Neural progenitor cell (in vitro differentiated cells): ENCODE results near the gene ZMYND11. TPM values are rescaled to one million over a fixed set of nuclear protein-coding genes. Genes with fewer than 3 reads are reported as not detected.

ENCODE experiments used
- DNase-seq: peaks from one replicate; pipeline ENCODE4 v3.0.0-alpha.2; 2016; ENCODE audit warnings: low spot score
- H2AFZ ChIP-seq: fragments of 200-600 bp; sonication (generic); replicated peaks from 2 replicates; pipeline ENCODE4 v1.6.1; 2016; ENCODE audit warnings: antibody characterized with exemption
- H3F3A ChIP-seq: fragments of 200-600 bp; sonication (generic); 2 replicates; pipeline ENCODE4 v1.6.1; 2016; ENCODE audit warnings: antibody characterized with exemption, low read depth
- H3K27ac ChIP-seq: fragments of 200-600 bp; sonication (generic); 2 replicates; pipeline ENCODE4 v1.5.1; 2016; ENCODE audit warnings: mild to moderate bottlenecking
- H3K27me3 ChIP-seq: fragments of 200-600 bp; sonication (generic); 2 replicates; pipeline ENCODE4 v1.6.1; 2016; ENCODE audit warnings: mild to moderate bottlenecking, moderate library complexity
- H3K36me3 ChIP-seq: fragments of 200-600 bp; sonication (generic); 2 replicates; pipeline ENCODE4 v1.5.1; 2016
- H3K4me1 ChIP-seq: fragments of 200-600 bp; sonication (generic); 2 replicates; pipeline ENCODE4 v1.6.1; 2016; ENCODE audit warnings: mixed run types
- H3K4me2 ChIP-seq: fragments of 200-600 bp; sonication (generic); 2 replicates; pipeline ENCODE4 v1.6.1; 2016
- H3K4me3 ChIP-seq: fragments of 200-600 bp; sonication (generic); 2 replicates; pipeline ENCODE4 v1.5.1; 2016
- H3K79me2 ChIP-seq: fragments of 200-600 bp; sonication (generic); 2 replicates; pipeline ENCODE4 v1.6.1; 2016; ENCODE audit warnings: low read depth
- H3K9ac ChIP-seq: fragments of 200-600 bp; sonication (generic); 2 replicates; pipeline ENCODE4 v1.6.1; 2016
- H3K9me3 ChIP-seq: fragments of 200-600 bp; sonication (generic); 2 replicates; pipeline ENCODE4 v1.5.1; 2016; ENCODE audit warnings: low read depth
- H4K20me1 ChIP-seq: fragments of 200-600 bp; sonication (generic); 2 replicates; pipeline ENCODE4 v1.6.1; 2016; ENCODE audit warnings: low read depth
- H3K27ac Mint-ChIP-seq: 3 replicates; pipeline ENCODE4 v1.8.0; 2021; ENCODE audit warnings: mixed read lengths
- H3K27me3 Mint-ChIP-seq: 2 replicates; pipeline ENCODE4 v1.8.0; 2022; ENCODE audit warnings: low read depth, mild to moderate bottlenecking, inconsistent platforms, moderate library complexity, mixed read lengths; ENCODE audit not compliant: insufficient read depth
- H3K36me3 Mint-ChIP-seq: 3 replicates; pipeline ENCODE4 v1.8.0; 2021; ENCODE audit warnings: mixed read lengths
- H3K4me1 Mint-ChIP-seq: 3 replicates; pipeline ENCODE4 v1.8.0; 2021; ENCODE audit warnings: mixed read lengths
- H3K4me3 Mint-ChIP-seq: 3 replicates; pipeline ENCODE4 v1.8.0; 2021; ENCODE audit warnings: mild to moderate bottlenecking, moderate library complexity, mixed read lengths
- H3K9me3 Mint-ChIP-seq: 3 replicates; pipeline ENCODE4 v1.8.0; 2020; ENCODE audit warnings: mixed read lengths
- EZH2 ChIP-seq: fragments of 200-600 bp; sonication (generic); IDR thresholded peaks from 2 replicates; pipeline ENCODE4 v1.6.1; 2017; ENCODE audit warnings: antibody characterized with exemption, mild to moderate bottlenecking, moderate library complexity
- EZH2phosphoT487 ChIP-seq: fragments of 200-600 bp; sonication (generic); IDR thresholded peaks from 2 replicates; pipeline ENCODE4 v1.6.1; 2017; ENCODE audit warnings: antibody characterized with exemption
- total RNA-seq: library from RNA; depleted of rRNA; stranded (reverse); fragments of >200 nt; gene quantifications from 2 replicates; pipeline ENCODE4 v1.2.3, GENCODE V29; 2015; ENCODE audit warnings: low replicate concordance
- TF ChIP-seq, protein P1 (sequence below): fragments of 200-600 bp; sonication (generic); IDR thresholded peaks from 2 replicates; pipeline ENCODE4 v1.5.1; 2017; ENCODE audit warnings: antibody characterized with exemption, mild to moderate bottlenecking

ZMYND11 gene
- total RNA-seq, 1 donor from 2014 or later = 59.5 TPM

DNA sequence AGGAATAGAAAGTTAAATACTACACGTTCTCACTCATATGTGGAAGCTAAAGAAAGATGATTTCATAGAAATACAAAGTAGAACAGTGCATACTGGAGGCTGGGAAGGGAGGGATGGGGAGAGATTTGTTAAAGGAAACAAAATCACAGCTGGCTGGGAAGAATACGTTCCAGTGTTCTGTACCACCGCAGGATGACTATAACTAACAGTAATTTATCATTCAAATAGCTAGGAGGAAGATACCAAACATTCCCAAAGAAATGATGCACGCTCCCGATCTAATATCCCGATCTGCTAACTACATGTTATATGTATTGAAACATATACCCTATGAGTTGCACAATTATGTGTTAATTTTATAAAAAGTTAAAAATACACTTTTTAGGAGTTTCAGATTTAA is 162.3 kb downstream of the ZMYND11 start:
- no peak overlapping the region for H3K9ac ChIP-seq
- H3K79me2 ChIP-seq = no peaks in the 10 kb centered on the region
- H2AFZ ChIP-seq = no peak overlapping the region
- peaks cover 3% of the 10 kb centered on the region for H3K27me3 Mint-ChIP-seq
- no peaks in the 10 kb centered on the region for H3F3A ChIP-seq
- H3K27me3 ChIP-seq = no peaks in the 10 kb centered on the region
- no peak overlapping the region for H3K27ac Mint-ChIP-seq
- H3K4me1 ChIP-seq = peaks cover 5% of the 10 kb centered on the region
- H3K4me3 ChIP-seq = no peak overlapping the region
- no peak overlapping the region for H3K4me2 ChIP-seq
- H3K4me1 Mint-ChIP-seq = peaks cover 9% of the 10 kb centered on the region
- H3K9me3 Mint-ChIP-seq = no peaks in the 10 kb centered on the region
- peaks cover 6% of the 10 kb centered on the region for H4K20me1 ChIP-seq
- no peak overlapping the region for H3K4me3 Mint-ChIP-seq
- no peak for DNase-seq
- no peak overlapping the region for H3K27ac ChIP-seq
- H3K36me3 ChIP-seq = no peaks in the 10 kb centered on the region
- peaks cover 22% of the 10 kb centered on the region for H3K36me3 Mint-ChIP-seq
- no peaks in the 10 kb centered on the region for H3K9me3 ChIP-seq
- no peak for TF ChIP-seq EZH2
- no peak for TF ChIP-seq EZH2phosphoT487
- TF ChIP-seq, protein P1, sequence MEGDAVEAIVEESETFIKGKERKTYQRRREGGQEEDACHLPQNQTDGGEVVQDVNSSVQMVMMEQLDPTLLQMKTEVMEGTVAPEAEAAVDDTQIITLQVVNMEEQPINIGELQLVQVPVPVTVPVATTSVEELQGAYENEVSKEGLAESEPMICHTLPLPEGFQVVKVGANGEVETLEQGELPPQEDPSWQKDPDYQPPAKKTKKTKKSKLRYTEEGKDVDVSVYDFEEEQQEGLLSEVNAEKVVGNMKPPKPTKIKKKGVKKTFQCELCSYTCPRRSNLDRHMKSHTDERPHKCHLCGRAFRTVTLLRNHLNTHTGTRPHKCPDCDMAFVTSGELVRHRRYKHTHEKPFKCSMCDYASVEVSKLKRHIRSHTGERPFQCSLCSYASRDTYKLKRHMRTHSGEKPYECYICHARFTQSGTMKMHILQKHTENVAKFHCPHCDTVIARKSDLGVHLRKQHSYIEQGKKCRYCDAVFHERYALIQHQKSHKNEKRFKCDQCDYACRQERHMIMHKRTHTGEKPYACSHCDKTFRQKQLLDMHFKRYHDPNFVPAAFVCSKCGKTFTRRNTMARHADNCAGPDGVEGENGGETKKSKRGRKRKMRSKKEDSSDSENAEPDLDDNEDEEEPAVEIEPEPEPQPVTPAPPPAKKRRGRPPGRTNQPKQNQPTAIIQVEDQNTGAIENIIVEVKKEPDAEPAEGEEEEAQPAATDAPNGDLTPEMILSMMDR = no peak

DNA sequence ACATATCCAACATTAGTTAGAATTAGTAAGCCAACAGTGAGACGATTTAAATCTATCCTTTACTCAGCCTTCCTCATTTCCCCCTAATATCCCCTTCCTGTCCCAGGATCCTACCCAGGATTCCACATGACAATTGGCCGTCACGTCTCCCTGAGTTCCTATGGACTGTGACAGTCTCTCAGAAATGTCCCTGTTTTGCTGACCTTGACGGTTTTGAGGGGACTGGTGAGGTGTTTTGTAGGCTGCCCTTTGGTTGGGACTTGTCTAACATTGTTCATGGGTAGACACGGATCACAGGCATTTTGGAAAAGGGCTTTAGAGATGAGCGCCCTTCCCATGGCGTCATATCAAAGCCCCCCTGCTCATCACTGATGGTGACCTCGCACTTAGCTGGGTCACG is 162.8 kb downstream of the ZMYND11 start:
- Mint-ChIP-seq H3K36me3 (peaks cover 25% of the 10 kb centered on the region), H3K27me3 (peaks cover 3% of the 10 kb centered on the region), H3K9me3 (no peaks in the 10 kb centered on the region), H3K4me1 (peaks cover 7% of the 10 kb centered on the region), H3K4me3 (no peak overlapping the region), H3K27ac (no peak overlapping the region)
- no peaks in the 10 kb centered on the region for H3F3A ChIP-seq
- H3K4me3 ChIP-seq = no peak overlapping the region
- H3K36me3 ChIP-seq = no peaks in the 10 kb centered on the region
- peaks cover 6% of the 10 kb centered on the region for H4K20me1 ChIP-seq
- no peaks in the 10 kb centered on the region for H3K9me3 ChIP-seq
- H3K4me1 ChIP-seq = peaks cover 5% of the 10 kb centered on the region
- H3K9ac ChIP-seq = no peak overlapping the region
- no peaks in the 10 kb centered on the region for H3K27me3 ChIP-seq
- DNase-seq = no peak
- no peak overlapping the region for H2AFZ ChIP-seq
- no peaks in the 10 kb centered on the region for H3K79me2 ChIP-seq
- TF ChIP-seq EZH2 (no peak), EZH2phosphoT487 (no peak)
- TF ChIP-seq, protein P1 = no peak
- H3K27ac ChIP-seq = no peak overlapping the region
- H3K4me2 ChIP-seq = no peak overlapping the region

DNA sequence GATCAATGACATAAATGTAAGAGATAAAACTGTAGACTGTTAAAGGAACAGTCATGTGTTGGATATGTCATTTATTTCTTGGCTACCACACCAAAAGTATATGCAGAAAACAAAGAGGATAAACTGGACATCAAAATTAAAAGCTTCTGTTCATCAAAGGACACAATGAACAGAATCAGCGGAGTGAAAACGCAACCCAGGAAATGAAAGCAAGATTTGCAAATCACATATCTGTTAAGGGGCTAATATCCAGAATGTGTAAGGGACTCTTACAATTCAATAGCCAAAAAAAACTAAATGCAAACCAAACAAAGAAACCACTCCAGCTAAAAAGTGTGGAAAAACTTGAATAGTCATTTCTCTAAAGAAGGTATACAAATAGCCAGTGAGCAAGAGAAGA is 164.3 kb downstream of the ZMYND11 start:
- Mint-ChIP-seq H3K27ac (no peak overlapping the region), H3K4me1 (no peaks in the 10 kb centered on the region), H3K27me3 (peaks cover 2% of the 10 kb centered on the region), H3K36me3 (peaks cover 27% of the 10 kb centered on the region), H3K9me3 (no peaks in the 10 kb centered on the region), H3K4me3 (no peak overlapping the region)
- no peak overlapping the region for H3K4me3 ChIP-seq
- no peak overlapping the region for H3K27ac ChIP-seq
- H3K9me3 ChIP-seq = no peaks in the 10 kb centered on the region
- no peaks in the 10 kb centered on the region for H4K20me1 ChIP-seq
- H2AFZ ChIP-seq = no peak overlapping the region
- H3K27me3 ChIP-seq = no peaks in the 10 kb centered on the region
- H3K4me1 ChIP-seq = no peaks in the 10 kb centered on the region
- H3F3A ChIP-seq = no peaks in the 10 kb centered on the region
- no peaks in the 10 kb centered on the region for H3K36me3 ChIP-seq
- no peak for DNase-seq
- H3K79me2 ChIP-seq = no peaks in the 10 kb centered on the region
- no peak overlapping the region for H3K9ac ChIP-seq
- TF ChIP-seq, protein P1 = no peak
- TF ChIP-seq EZH2phosphoT487 (no peak), EZH2 (no peak)
- H3K4me2 ChIP-seq = no peak overlapping the region
